Measurements from ENCODE around the gene DFFA.

DNA sequence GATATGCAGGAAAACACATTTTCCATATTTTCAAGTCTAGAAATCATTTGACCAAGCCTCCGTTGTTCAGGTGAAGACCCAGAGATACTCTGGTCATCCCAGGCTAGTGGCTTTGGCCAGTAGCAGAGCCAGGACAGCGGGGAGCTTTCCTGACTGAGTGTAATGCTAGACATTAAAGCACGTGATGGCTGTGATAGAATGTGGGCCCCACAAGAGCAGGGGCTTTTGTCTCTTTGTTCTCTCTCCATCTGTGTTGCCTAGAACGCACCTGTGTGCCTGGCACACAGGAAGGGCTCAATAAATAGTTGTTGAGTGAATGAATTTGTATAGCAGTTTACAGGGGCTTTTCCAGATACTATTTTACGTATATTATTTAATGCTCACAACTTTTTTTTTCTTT is 31.5 kb downstream of the DFFA start:
- TF ChIP-seq, protein P1, sequence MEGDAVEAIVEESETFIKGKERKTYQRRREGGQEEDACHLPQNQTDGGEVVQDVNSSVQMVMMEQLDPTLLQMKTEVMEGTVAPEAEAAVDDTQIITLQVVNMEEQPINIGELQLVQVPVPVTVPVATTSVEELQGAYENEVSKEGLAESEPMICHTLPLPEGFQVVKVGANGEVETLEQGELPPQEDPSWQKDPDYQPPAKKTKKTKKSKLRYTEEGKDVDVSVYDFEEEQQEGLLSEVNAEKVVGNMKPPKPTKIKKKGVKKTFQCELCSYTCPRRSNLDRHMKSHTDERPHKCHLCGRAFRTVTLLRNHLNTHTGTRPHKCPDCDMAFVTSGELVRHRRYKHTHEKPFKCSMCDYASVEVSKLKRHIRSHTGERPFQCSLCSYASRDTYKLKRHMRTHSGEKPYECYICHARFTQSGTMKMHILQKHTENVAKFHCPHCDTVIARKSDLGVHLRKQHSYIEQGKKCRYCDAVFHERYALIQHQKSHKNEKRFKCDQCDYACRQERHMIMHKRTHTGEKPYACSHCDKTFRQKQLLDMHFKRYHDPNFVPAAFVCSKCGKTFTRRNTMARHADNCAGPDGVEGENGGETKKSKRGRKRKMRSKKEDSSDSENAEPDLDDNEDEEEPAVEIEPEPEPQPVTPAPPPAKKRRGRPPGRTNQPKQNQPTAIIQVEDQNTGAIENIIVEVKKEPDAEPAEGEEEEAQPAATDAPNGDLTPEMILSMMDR (conservative IDR thresholded peaks at IDR 0.05; ENCODE audit: low read depth, low read length) = no peak
- no peak for TF ChIP-seq EZH2 (IDR thresholded peaks at IDR 0.05; ENCODE audit: low read length, unreplicated experiment)
- TF ChIP-seq EZH2phosphoT487 (IDR thresholded peaks at IDR 0.05; ENCODE audit: borderline replicate concordance, low read length) = no peak
